Mesenchymal stem cell (in vitro differentiated cells and primary cell): ENCODE measurements around the gene AREG.

Experiments
- DNase-seq: peaks from one replicate; pipeline ENCODE4 v3.0.0-alpha.2; 2013
- H2AFZ ChIP-seq: one replicate; pipeline ENCODE4 v1.6.1; 2013; ENCODE audit warnings: low read depth, mild to moderate bottlenecking, control low read depth, inconsistent platforms, low read length, moderate library complexity
- H2AK5ac ChIP-seq: 2 replicates; pipeline ENCODE4 v1.6.1; 2013; ENCODE audit warnings: low read length, moderate library complexity, mild to moderate bottlenecking, inconsistent platforms; ENCODE audit not compliant: severe bottlenecking
- H2BK120ac ChIP-seq: one replicate; pipeline ENCODE4 v1.6.1; 2013; ENCODE audit warnings: low read depth, mild to moderate bottlenecking, inconsistent platforms, low read length, moderate library complexity
- H2BK12ac ChIP-seq, 2 experiments: one replicate each; pipeline ENCODE4 v1.6.1; 2013; ENCODE audit warnings: inconsistent platforms in 2 of 2, low read length in 2 of 2, mild to moderate bottlenecking in 2 of 2, moderate library complexity in 2 of 2, control low read depth in 1 of 2
- H2BK15ac ChIP-seq: one replicate; pipeline ENCODE4 v1.6.1; 2013; ENCODE audit warnings: mild to moderate bottlenecking, low read depth, inconsistent platforms; ENCODE audit not compliant: poor library complexity, severe bottlenecking
- H2BK5ac ChIP-seq: 2 replicates; pipeline ENCODE4 v1.6.1; 2013; ENCODE audit warnings: low read depth, mild to moderate bottlenecking, low read length, control low read depth, inconsistent platforms; ENCODE audit not compliant: poor library complexity, severe bottlenecking
- H3K14ac ChIP-seq, 2 experiments: one replicate each; pipeline ENCODE4 v1.6.1; 2013; ENCODE audit warnings: inconsistent platforms in 2 of 2, low read length in 2 of 2, control low read depth in 1 of 2, mild to moderate bottlenecking in 1 of 2, moderate library complexity in 1 of 2
- H3K18ac ChIP-seq, 2 experiments: one replicate each; pipeline ENCODE4 v1.6.1; 2013; ENCODE audit warnings: inconsistent platforms in 2 of 2, low read length in 2 of 2, control low read depth in 1 of 2, low read depth in 1 of 2, mild to moderate bottlenecking in 1 of 2
- H3K23ac ChIP-seq, 2 experiments: one replicate each; pipeline ENCODE4 v1.6.1; 2013; ENCODE audit warnings: inconsistent platforms in 2 of 2, low read length in 2 of 2, mild to moderate bottlenecking in 2 of 2, moderate library complexity in 2 of 2, control low read depth in 1 of 2
- H3K27ac ChIP-seq: 2 replicates; pipeline ENCODE4 v1.5.1; 2013; ENCODE audit warnings: mild to moderate bottlenecking, moderate library complexity, low read length, control low read depth, inconsistent platforms; ENCODE audit not compliant: poor library complexity, severe bottlenecking
- H3K27me3 ChIP-seq, 2 experiments: 2 replicates each; pipeline versions ENCODE4 v1.6.1 to v1.7.0; 2013; ENCODE audit warnings: low read length in 2 of 2, mild to moderate bottlenecking in 2 of 2, moderate library complexity in 2 of 2, control low read depth in 1 of 2, inconsistent platforms in 1 of 2; ENCODE audit not compliant: control insufficient read depth in 1 of 2, insufficient read depth in 1 of 2
- H3K36me3 ChIP-seq, 2 experiments: 2 replicates each; pipeline versions ENCODE4 v1.6.1 to v1.7.0; 2013; ENCODE audit warnings: low read length in 2 of 2, control low read depth in 1 of 2, inconsistent platforms in 1 of 2, low read depth in 1 of 2, mild to moderate bottlenecking in 1 of 2; ENCODE audit not compliant: insufficient read depth in 2 of 2, control insufficient read depth in 1 of 2
- H3K4ac ChIP-seq, 2 experiments: one replicate each; pipeline ENCODE4 v1.6.1; 2013; ENCODE audit warnings: inconsistent platforms in 2 of 2, low read length in 2 of 2, mild to moderate bottlenecking in 2 of 2, moderate library complexity in 2 of 2, control low read depth in 1 of 2, low read depth in 1 of 2
- H3K4me1 ChIP-seq: 2 replicates; pipeline ENCODE4 v1.6.1; 2013; ENCODE audit warnings: low read depth, low read length, control low read depth; ENCODE audit not compliant: control insufficient read depth, insufficient read depth
- H3K4me2 ChIP-seq: 2 replicates; pipeline ENCODE4 v1.6.1; 2013; ENCODE audit warnings: low read length, mild to moderate bottlenecking, inconsistent platforms; ENCODE audit not compliant: poor library complexity, severe bottlenecking
- H3K4me3 ChIP-seq, 2 experiments: 2 replicates each; pipeline versions ENCODE4 v1.5.1 to v1.7.0; 2013; ENCODE audit warnings: low read length in 2 of 2, mild to moderate bottlenecking in 2 of 2, control low read depth in 1 of 2, low read depth in 1 of 2; ENCODE audit not compliant: insufficient read depth in 1 of 2
- H3K79me1 ChIP-seq: replicated peaks from 2 replicates; pipeline ENCODE4 v1.6.1; 2013; ENCODE audit warnings: mild to moderate bottlenecking, control low read depth, low read length, inconsistent platforms; ENCODE audit not compliant: poor library complexity, severe bottlenecking
- H3K9ac ChIP-seq: 2 replicates; pipeline ENCODE4 v1.7.0; 2013; ENCODE audit warnings: mild to moderate bottlenecking, low read length, moderate library complexity
- H3K9me3 ChIP-seq: 2 replicates; pipeline ENCODE4 v1.7.0; 2013; ENCODE audit warnings: mild to moderate bottlenecking, low read length; ENCODE audit not compliant: control insufficient read depth
- H4K8ac ChIP-seq: one replicate; pipeline ENCODE4 v1.6.1; 2013; ENCODE audit warnings: inconsistent platforms, mild to moderate bottlenecking, low read length, moderate library complexity
- H4K91ac ChIP-seq: one replicate; pipeline ENCODE4 v1.6.1; 2013; ENCODE audit warnings: mild to moderate bottlenecking, low read length, inconsistent platforms
- WGBS: methylation state at CpG from one replicate; pipeline ENCODE4 v1.1.7; 2013; ENCODE audit warnings: mixed read lengths; 5-methylcytosine and 5-hydroxymethylcytosine counted together

AREG gene

GRCh38 chr4:74423104-74423503, 21.8 kb upstream of the AREG start:
- WGBS, result no CpG with 5 or more reads among the region's 1 CpG
- H3K27ac ChIP-seq, result no peak overlapping the region
- no peak overlapping the region for H3K18ac ChIP-seq
- H3K4ac ChIP-seq, result no peak overlapping the region
- H3K27me3 ChIP-seq, result no peaks in the 10 kb centered on the region
- no peak overlapping the region for H3K4me3 ChIP-seq
- H3K9me3 ChIP-seq, result no peaks in the 10 kb centered on the region
- H2AK5ac ChIP-seq, result no peak overlapping the region
- no peak overlapping the region for H4K91ac ChIP-seq
- H3K9ac ChIP-seq, result no peak overlapping the region
- no peak overlapping the region for H3K23ac ChIP-seq
- H3K4me1 ChIP-seq, result no peaks in the 10 kb centered on the region
- no peak overlapping the region for H2BK12ac ChIP-seq
- no peaks in the 10 kb centered on the region for H3K79me1 ChIP-seq
- no peak overlapping the region for H2AFZ ChIP-seq
- H2BK120ac ChIP-seq, result no peak overlapping the region
- no peak overlapping the region for H3K4me2 ChIP-seq
- H2BK5ac ChIP-seq, result no peak overlapping the region
- DNase-seq, result peak; percentile 99
- H3K36me3 ChIP-seq, result no peaks in the 10 kb centered on the region
- no peak overlapping the region for H3K14ac ChIP-seq
- no peak overlapping the region for H2BK15ac ChIP-seq
- H4K8ac ChIP-seq, result no peak overlapping the region

- Histone ChIP-seq H3K9me3 (no peaks in the 10 kb centered on the region), H3K18ac (no peak overlapping the region), H3K23ac (no peak overlapping the region), H4K91ac (no peak overlapping the region), H3K4me1 (no peaks in the 10 kb centered on the region), H3K9ac (no peak overlapping the region), H3K79me1 (no peaks in the 10 kb centered on the region), H3K36me3 (no peaks in the 10 kb centered on the region), H2AK5ac (no peak overlapping the region), H3K4me3 (no peak overlapping the region), H2AFZ (no peak overlapping the region), H2BK120ac (no peak overlapping the region), H4K8ac (no peak overlapping the region), H3K4me2 (no peak overlapping the region), H2BK15ac (no peak overlapping the region), H3K14ac (no peak overlapping the region), H3K27ac (no peak overlapping the region), H3K4ac (no peak overlapping the region), H2BK12ac (no peak overlapping the region), H3K27me3 (no peaks in the 10 kb centered on the region), H2BK5ac (no peak overlapping the region)
- WGBS, result no CpG with 5 or more reads among the region's 2 CpGs
- DNase-seq, result no peak
Measured at GRCh38 chr4:74424111-74424510, 20.8 kb upstream of the AREG start.

DNA sequence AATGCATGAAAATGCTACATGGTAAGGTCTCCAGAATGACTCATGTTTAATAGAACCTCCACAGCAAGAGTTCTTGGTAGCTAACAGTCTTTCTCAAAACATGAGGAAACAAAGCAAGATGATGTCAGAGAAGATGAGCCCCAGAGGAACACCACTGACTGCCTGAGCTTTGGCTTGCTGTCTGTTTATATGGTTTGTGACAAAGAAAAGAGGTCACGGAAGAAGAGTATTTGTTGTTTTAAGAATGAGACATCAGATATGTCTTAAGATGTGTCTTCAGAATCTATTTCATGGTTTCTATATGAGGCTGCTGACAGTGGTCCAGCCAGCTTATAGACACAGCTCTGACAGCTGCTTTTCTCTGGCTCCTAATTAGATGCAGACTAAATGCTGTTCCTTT, 18.8 kb upstream of the AREG start:
- Histone ChIP-seq H3K4me3 (no peak overlapping the region), H3K14ac (no peak overlapping the region), H3K18ac (peak overlapping the region in 1 of 2 experiments; percentile 45), H2AFZ (no peak overlapping the region), H2BK5ac (no peak overlapping the region), H3K4me2 (no peak overlapping the region), H4K8ac (no peak overlapping the region), H3K9me3 (no peaks in the 10 kb centered on the region), H3K4me1 (no peaks in the 10 kb centered on the region), H3K79me1 (no peaks in the 10 kb centered on the region), H2BK12ac (peak overlapping the region in 1 of 2 experiments; percentile 54), H3K27ac (no peak overlapping the region), H2BK15ac (no peak overlapping the region), H4K91ac (no peak overlapping the region), H3K4ac (no peak overlapping the region), H3K36me3 (no peaks in the 10 kb centered on the region), H3K23ac (no peak overlapping the region), H2BK120ac (no peak overlapping the region), H3K27me3 (no peaks in the 10 kb centered on the region), H2AK5ac (no peak overlapping the region), H3K9ac (peak overlapping the region; percentile 64)
- DNase-seq, result peak; percentile 96
- 0% methylated on average over 1 of the region's 1 CpG for WGBS

- Histone ChIP-seq H2BK12ac (peak overlapping the region in 1 of 2 experiments; percentile 21), H2BK120ac (no peak overlapping the region), H3K9me3 (no peaks in the 10 kb centered on the region), H2AFZ (no peak overlapping the region), H3K9ac (no peak overlapping the region), H3K4me1 (no peaks in the 10 kb centered on the region), H3K4me3 (no peak overlapping the region), H3K4ac (no peak overlapping the region), H4K91ac (no peak overlapping the region), H4K8ac (peak overlapping the region; percentile 36), H3K4me2 (no peak overlapping the region), H3K14ac (no peak overlapping the region), H3K27ac (no peak overlapping the region), H2AK5ac (no peak overlapping the region), H3K18ac (no peak overlapping the region), H2BK15ac (no peak overlapping the region), H3K36me3 (no peaks in the 10 kb centered on the region), H2BK5ac (no peak overlapping the region), H3K23ac (no peak overlapping the region), H3K27me3 (no peaks in the 10 kb centered on the region), H3K79me1 (no peaks in the 10 kb centered on the region)
- no peak for DNase-seq
Measured at GRCh38 chr4:74428276-74428675, 16.7 kb upstream of the AREG start.
